Activated T-cell treated with anti-CD3 and anti-CD28 coated beads for 1 hour (primary cell): ENCODE data around the gene IGFBP4.

ENCODE experiments used
- DNase-seq: peaks from one replicate; pipeline ENCODE4 v3.0.0-alpha.2; 2020; ENCODE audit warnings: low read depth

IGFBP4 gene

GRCh38 chr17:40490289-40490853, 47.1 kb downstream of the IGFBP4 start:
- DNase-seq: peak; percentile 10

- no peak for DNase-seq
Measured at GRCh38 chr17:40490982-40491381, 47.7 kb downstream of the IGFBP4 start.

GRCh38 chr17:40491486-40491885, 48.2 kb downstream of the IGFBP4 start:
- no peak for DNase-seq

GRCh38 chr17:40493697-40494096, 50.4 kb downstream of the IGFBP4 start:
- no peak for DNase-seq

- DNase-seq: no peak
Measured at GRCh38 chr17:40495140-40495539, 51.9 kb downstream of the IGFBP4 start.

- DNase-seq: no peak
Measured at GRCh38 chr17:40496170-40496569, 52.9 kb downstream of the IGFBP4 start.

- DNase-seq: no peak
Measured at GRCh38 chr17:40496634-40497420, 53.6 kb downstream of the IGFBP4 start.

GRCh38 chr17:40497695-40498094, 54.4 kb downstream of the IGFBP4 start:
- no peak for DNase-seq

GRCh38 chr17:40498281-40499084, 55.2 kb downstream of the IGFBP4 start:
- DNase-seq: no peak

GRCh38 chr17:40499551-40500189, 56.4 kb downstream of the IGFBP4 start:
- DNase-seq: no peak

- DNase-seq: no peak
Measured at GRCh38 chr17:40500190-40500589, 56.9 kb downstream of the IGFBP4 start.

GRCh38 chr17:40500709-40501108, 57.5 kb downstream of the IGFBP4 start:
- DNase-seq: no peak

- no peak for DNase-seq
Measured at GRCh38 chr17:40501499-40501911, 58.3 kb downstream of the IGFBP4 start, which contains the start of gene TNS4. TSS of gene TNS4 (minus strand) at chr17:40501623. CDS start at chr17:40496425, 5,198 bp downstream.

GRCh38 chr17:40502716-40503115, 59.5 kb downstream of the IGFBP4 start:
- no peak for DNase-seq

- DNase-seq: no peak
Measured at GRCh38 chr17:40503154-40503553, 59.9 kb downstream of the IGFBP4 start.

- DNase-seq: no peak
Measured at GRCh38 chr17:40506786-40507185, 63.5 kb downstream of the IGFBP4 start.
